SJSA1 (cell line): Measurements from ENCODE around the gene MYB. TPM values are rescaled to one million over a fixed set of nuclear protein-coding genes. Genes with fewer than 3 reads are reported as not detected.
"Not testable (repeated sequence)": the region's sequence is repeated elsewhere in the genome, so short reads cannot be mapped to it uniquely, and the experiment has no call there.

Source experiments
- DNase-seq, 2 experiments: peaks; one replicate each; pipeline ENCODE4 v3.0.0-alpha.2; 2015 to 2020; ENCODE audit warnings: low spot score in 2 of 2, low read depth in 1 of 2
- H3K27ac ChIP-seq: fragments of 250-450 bp; sonication (Bioruptor Pico); 2 replicates; pipeline ENCODE4 v1.5.1; 2020; ENCODE audit warnings: mild to moderate bottlenecking, moderate library complexity
- H3K27me3 ChIP-seq: fragments of 250-450 bp; sonication (Bioruptor Pico); replicated peaks from 2 replicates; pipeline ENCODE4 v1.5.1; 2020; ENCODE audit warnings: mild to moderate bottlenecking, moderate library complexity
- H3K36me3 ChIP-seq: fragments of 250-450 bp; sonication (Bioruptor Pico); 2 replicates; pipeline ENCODE4 v1.5.1; 2020; ENCODE audit warnings: mild to moderate bottlenecking
- H3K4me1 ChIP-seq: fragments of 250-450 bp; sonication (Bioruptor Pico); replicated peaks from 2 replicates; pipeline ENCODE4 v1.6.1; 2021; ENCODE audit warnings: mild to moderate bottlenecking
- H3K4me3 ChIP-seq: fragments of 250-450 bp; sonication (Bioruptor Pico); 2 replicates; pipeline ENCODE4 v1.5.1; 2020; ENCODE audit warnings: mild to moderate bottlenecking
- H3K9me3 ChIP-seq: fragments of 250-450 bp; sonication (Bioruptor Pico); replicated peaks from 2 replicates; pipeline ENCODE4 v1.5.1; 2020; ENCODE audit warnings: mild to moderate bottlenecking
- total RNA-seq: library from RNA; depleted of rRNA; stranded (reverse); fragments of >200 nt; shearing (Covaris generic); gene quantifications from 2 replicates; pipeline ENCODE4 v1.2.3, GENCODE V29; 2014

The MYB gene
- total RNA-seq, 1 experiment from 2014 or later, result 0.16 TPM

DNA sequence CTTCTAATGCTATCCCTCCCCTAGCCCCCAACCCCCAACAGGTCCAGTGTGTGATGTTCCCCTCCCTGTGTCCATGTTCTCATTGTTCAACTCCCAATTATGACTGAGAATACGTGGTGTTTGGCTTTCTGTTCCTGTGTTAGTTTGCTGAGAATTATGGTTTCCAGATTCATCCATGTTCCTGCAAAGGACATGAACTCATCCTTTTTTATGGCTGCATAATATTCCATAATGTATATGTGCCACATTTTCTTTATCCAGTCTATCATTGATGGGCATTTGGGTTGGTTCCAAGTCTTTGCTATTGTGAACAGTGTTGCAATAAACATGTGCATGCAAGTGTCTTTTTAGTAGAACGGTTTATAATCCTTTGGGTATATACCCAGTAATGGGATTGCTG, 30.6 kb upstream of the MYB start:
- not testable (repeated sequence) for H3K36me3 ChIP-seq, H3K27ac ChIP-seq, H3K4me1 ChIP-seq, DNase-seq, H3K27me3 ChIP-seq, H3K9me3 ChIP-seq, H3K4me3 ChIP-seq

DNA sequence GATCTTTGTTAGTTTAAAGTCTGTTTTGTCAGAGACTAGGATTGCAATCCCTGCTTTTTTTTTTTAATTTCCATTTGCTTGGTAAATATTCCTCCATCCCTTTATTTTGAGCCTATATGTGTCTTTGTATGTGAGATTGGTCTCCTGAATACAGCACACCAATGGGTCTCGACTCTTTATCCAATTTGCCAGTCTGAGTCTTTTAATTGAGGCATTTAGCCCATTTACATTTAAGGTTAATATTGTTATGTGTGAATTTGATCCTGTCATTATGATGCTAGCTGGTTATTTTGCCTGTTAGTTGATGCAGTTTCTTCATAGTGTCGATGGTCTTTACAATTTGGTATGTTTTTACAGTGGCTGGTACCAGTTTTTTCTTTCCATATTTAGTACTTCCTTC, 27.0 kb upstream of the MYB start:
- DNase-seq, H3K4me3 ChIP-seq, H3K27ac ChIP-seq, H3K4me1 ChIP-seq, H3K9me3 ChIP-seq, H3K27me3 ChIP-seq, H3K36me3 ChIP-seq: not testable (repeated sequence)

DNA sequence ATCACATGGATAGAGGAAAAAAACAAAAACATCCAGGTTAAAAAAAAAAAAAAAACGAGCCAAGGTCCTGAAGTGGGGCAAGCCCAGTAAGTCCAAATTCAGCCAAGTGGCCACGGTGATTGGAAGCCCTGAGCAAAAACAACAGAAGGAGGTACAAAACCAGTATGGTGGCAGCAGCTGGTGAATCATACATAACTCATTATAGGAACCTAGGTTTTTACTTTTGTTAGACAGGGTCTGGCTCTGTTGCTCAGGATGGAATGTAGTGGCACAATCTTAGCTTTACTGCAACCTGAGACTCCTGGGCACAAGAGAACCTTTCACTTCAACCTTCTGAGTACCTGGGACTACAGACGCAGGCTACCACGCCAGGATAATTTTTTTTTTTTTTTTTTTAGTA, 22.7 kb upstream of the MYB start:
- H3K4me3 ChIP-seq, result no peak overlapping the region
- H3K27ac ChIP-seq, result no peak overlapping the region
- H3K9me3 ChIP-seq, result no peaks in the 10 kb centered on the region
- DNase-seq, result no peak
- H3K27me3 ChIP-seq, result 0 out of 2 replicates have a peak, but pooled peaks cover 2% of the 10 kb centered on the region
- no peaks in the 10 kb centered on the region for H3K36me3 ChIP-seq
- H3K4me1 ChIP-seq, result no peaks in the 10 kb centered on the region

DNA sequence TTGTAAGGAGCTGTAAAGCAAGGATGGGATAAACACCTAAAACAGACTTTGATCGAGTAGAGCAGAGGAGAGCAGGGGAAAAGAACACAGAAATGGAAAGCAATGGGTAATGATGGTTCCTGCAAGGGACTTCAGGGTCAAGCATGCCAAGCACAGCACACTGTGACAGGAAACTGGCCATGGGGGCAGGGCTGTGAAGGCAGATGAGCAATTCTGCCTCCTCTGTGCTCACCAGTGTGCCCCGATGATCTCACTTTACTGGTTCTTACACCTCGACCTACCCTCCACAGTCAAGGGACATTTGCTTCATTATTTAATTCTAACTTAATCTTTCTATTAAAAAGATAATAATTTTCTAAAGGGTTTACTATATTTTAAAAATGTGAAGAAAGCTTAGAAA, 21.6 kb upstream of the MYB start:
- H3K4me3 ChIP-seq, result no peak overlapping the region
- H3K36me3 ChIP-seq, result no peaks in the 10 kb centered on the region
- no peaks in the 10 kb centered on the region for H3K4me1 ChIP-seq
- H3K27me3 ChIP-seq, result 0 out of 2 replicates have a peak, but pooled peaks cover 2% of the 10 kb centered on the region
- DNase-seq, result no peak
- H3K9me3 ChIP-seq, result no peaks in the 10 kb centered on the region
- no peak overlapping the region for H3K27ac ChIP-seq

DNA sequence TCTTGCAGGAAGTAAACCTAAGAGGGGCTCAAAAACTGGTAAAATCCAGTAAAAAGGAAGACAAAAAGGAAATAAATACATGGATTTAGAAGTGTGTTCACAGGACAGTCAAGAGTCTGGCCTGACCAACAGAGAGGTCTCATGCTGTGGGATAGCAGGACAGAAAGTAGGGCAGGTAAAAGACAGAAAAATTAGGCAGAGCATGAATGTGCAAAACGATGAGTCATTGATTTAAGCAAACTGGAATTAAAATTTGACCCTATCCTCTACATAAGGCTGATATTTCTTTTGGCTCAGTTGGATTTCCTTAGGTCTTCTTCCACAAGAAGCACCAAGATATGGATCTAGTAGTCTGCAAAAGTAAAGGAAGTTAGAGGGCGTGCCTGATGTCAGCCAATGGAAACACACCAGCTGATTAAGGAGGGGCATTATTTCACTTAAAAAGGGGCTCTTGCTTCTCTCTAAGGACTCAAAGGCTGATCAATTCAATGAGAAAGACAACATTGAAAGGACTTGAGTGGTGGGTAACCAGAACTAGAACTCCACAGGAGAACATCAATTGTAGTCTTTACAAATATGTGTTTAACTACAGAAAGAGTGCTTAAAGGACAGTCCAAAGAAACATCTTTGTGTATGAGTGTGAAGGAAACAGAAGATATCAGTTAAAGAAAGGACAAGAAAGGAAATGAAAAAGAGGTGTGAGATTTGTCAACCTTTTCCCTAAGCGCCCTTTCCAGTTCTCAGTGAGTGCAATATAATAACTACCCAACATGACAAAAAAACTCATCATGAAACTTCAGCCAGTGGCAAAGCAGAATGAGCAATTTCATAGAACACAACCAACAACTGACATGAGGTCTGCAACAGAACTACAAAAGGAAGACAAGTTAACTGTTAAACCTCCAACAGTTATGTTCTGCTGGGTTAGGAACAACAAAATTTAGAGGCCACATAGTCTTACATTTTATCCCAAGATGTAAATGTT, 19.4 kb upstream of the MYB start:
- Histone ChIP-seq H3K4me1 (no peaks in the 10 kb centered on the region), H3K9me3 (no peaks in the 10 kb centered on the region), H3K36me3 (no peaks in the 10 kb centered on the region), H3K27ac (no peak overlapping the region), H3K4me3 (no peak overlapping the region), H3K27me3 (0 out of 2 replicates have a peak, but pooled peaks cover 2% of the 10 kb centered on the region)
- no peak for DNase-seq

DNA sequence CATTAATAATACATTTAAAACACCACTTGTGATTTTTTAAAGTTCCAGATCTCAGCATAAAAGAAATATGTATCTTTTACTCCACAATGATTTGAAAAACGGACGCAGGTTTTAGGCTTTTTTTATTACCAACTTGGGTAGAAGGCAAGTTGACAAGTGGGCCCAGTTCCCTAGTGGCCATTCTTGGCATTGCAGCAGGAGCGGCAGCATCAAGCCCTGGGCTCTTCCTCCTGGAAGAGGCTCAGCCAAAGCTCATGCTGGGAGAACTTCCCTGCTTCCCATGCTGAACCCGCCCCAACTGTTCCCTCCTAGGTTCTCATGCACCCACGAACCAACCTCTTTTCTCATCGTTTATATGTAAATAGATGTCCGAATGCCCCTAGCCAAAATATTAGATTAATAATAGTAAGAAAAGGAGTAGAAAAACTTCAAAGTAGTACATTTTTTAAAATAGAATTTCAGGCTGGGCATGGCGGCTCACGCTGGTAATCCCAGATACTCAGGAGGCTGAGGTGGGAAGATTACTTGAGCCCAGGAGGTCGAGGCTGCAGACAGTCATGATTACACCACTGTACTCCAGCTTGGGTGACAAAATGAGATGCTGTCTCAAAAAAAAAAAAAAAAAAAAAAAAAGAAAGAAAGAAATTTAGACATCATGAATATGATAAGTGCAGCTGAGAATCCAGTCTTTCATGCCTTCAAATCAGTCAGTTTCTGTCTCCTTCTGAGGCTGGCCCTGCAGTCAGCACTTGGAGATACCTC, 18.2 kb upstream of the MYB start:
- no peaks in the 10 kb centered on the region for H3K27me3 ChIP-seq
- H3K36me3 ChIP-seq, result no peaks in the 10 kb centered on the region
- DNase-seq, result peak; percentile 11 to 63
- H3K4me3 ChIP-seq, result no peak overlapping the region
- no peak overlapping the region for H3K27ac ChIP-seq
- H3K4me1 ChIP-seq, result no peaks in the 10 kb centered on the region
- H3K9me3 ChIP-seq, result no peaks in the 10 kb centered on the region

DNA sequence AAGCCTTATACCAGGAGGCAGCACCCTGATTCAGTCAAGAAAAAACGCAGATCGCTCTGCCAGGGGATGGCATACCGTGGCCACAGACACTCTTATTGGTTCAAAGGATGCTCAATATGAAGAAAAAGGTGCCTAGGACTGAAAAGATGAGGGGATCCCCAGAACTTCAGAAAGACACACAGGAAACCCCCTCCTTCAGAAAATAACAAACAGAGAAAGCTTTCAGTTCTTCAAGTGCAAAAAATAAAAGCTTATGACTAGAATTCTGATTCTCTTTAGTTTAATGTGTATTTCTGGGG, 17.7 kb upstream of the MYB start:
- H3K27ac ChIP-seq, result no peak overlapping the region
- H3K4me1 ChIP-seq, result no peaks in the 10 kb centered on the region
- H3K27me3 ChIP-seq, result no peaks in the 10 kb centered on the region

DNA sequence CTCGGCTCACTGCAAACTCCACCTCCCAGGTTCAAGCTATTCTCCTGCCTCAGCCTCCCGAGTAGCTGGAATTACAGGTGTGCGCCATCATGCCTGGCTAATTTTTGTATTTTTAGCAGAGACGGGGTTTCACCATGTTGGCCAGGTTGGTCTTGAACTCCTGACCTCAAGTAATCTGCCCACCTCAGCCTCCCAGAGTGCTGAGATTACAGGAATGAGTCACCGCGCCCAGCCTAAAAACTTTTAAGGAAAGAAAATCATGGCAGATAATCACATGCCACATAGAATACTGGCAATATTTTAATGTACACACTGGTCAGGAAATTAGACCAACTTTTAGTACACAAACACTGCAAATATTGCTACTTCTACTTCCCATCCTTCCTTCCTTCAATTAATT, 16.7 kb upstream of the MYB start:
- H3K4me1 ChIP-seq, H3K27ac ChIP-seq, H3K36me3 ChIP-seq, H3K27me3 ChIP-seq, H3K9me3 ChIP-seq, H3K4me3 ChIP-seq, DNase-seq: not testable (repeated sequence)

More for the DNA sequence above, 17.7 kb upstream of the MYB start:
- Histone ChIP-seq H3K36me3 (no peaks in the 10 kb centered on the region), H3K4me3 (no peak overlapping the region), H3K9me3 (no peaks in the 10 kb centered on the region)
- no peak for DNase-seq

DNA sequence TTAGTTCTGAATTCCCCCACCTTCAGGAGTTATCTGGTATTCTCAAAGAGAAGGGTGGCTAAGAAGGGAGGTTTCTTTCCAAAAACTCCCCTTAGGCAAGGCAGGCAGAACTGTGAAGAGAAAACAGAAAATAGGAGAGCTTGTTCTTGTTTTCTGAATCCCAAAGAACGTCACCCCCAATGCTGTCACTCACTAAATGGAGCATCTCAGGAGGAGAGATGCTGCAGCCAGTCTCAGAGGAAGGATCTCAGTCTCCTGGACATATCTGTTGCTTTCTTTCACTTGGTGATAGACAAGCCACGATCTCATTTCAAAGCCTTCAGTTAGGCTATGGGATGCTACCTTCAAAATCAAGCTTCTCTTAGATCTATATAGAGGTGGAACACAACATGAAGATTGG, 16.1 kb upstream of the MYB start:
- Histone ChIP-seq H3K9me3 (no peaks in the 10 kb centered on the region), H3K27me3 (no peaks in the 10 kb centered on the region), H3K4me1 (no peaks in the 10 kb centered on the region), H3K4me3 (no peak overlapping the region), H3K27ac (no peak overlapping the region), H3K36me3 (no peaks in the 10 kb centered on the region)
- DNase-seq, result no peak

DNA sequence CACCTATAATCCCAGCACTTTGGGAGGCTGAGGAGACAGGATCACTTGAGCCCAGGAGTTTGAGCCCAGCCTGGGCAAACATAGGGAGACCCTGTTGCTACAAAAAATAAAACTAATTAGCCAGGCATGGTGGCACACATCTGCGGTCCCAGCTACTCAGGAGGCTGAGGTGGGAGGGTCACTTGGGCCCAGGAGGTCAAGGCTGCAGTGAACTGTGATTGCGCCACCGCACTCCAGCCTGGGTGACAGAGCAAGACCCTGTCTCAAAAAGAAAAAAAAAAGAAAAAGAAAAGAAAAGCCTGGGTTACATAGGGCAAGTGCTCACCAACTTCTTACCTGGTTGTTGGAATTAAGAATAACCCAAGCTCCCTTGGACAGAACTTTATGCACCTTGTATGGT, 14.6 kb upstream of the MYB start:
- no peaks in the 10 kb centered on the region for H3K4me1 ChIP-seq
- H3K27ac ChIP-seq, result no peak overlapping the region
- no peak overlapping the region for H3K4me3 ChIP-seq
- DNase-seq, result no peak
- no peaks in the 10 kb centered on the region for H3K36me3 ChIP-seq
- no peaks in the 10 kb centered on the region for H3K27me3 ChIP-seq
- H3K9me3 ChIP-seq, result no peaks in the 10 kb centered on the region

DNA sequence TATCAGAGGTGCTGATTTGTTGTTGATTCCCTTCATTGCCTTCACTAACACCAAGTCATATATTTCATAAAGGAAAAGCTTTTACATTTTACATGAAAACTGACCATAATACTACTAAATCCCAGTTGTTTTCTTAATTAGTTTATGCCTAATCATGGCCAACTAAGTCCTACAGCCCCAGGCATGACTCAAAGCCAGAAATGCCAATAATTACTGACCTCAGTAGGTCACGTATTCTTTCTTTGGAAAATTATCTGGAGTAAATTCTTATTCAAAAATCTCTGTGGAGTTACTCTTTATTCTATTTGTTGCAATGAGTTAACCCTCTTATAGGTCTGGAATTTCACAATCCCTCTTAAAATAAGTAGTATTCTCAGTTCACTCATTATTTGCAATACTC, 13.5 kb upstream of the MYB start:
- DNase-seq, result no peak
- Histone ChIP-seq H3K27ac (no peak overlapping the region), H3K36me3 (no peaks in the 10 kb centered on the region), H3K27me3 (no peaks in the 10 kb centered on the region), H3K4me1 (no peaks in the 10 kb centered on the region), H3K4me3 (no peak overlapping the region), H3K9me3 (no peaks in the 10 kb centered on the region)

DNA sequence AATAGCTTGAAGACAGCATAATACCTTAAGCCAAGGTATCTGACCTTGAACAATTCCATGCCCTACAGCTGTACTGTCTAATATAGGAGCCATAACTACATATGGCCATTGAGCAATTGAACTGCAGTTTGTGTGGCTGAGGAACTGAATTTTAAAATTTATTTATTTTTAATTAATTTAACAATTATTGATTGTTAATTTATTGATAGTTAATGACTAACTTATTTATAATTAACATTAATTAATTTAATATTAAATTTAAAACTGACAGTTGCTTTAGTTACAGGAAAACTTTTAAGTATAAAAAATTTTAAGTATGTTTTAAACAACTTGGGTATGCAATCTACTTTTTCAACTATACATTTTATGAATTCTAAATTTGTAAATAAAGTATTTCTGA, 12.3 kb upstream of the MYB start:
- no peaks in the 10 kb centered on the region for H3K9me3 ChIP-seq
- no peaks in the 10 kb centered on the region for H3K4me1 ChIP-seq
- DNase-seq, result no peak
- no peak overlapping the region for H3K4me3 ChIP-seq
- H3K27me3 ChIP-seq, result no peaks in the 10 kb centered on the region
- no peaks in the 10 kb centered on the region for H3K36me3 ChIP-seq
- H3K27ac ChIP-seq, result no peak overlapping the region

DNA sequence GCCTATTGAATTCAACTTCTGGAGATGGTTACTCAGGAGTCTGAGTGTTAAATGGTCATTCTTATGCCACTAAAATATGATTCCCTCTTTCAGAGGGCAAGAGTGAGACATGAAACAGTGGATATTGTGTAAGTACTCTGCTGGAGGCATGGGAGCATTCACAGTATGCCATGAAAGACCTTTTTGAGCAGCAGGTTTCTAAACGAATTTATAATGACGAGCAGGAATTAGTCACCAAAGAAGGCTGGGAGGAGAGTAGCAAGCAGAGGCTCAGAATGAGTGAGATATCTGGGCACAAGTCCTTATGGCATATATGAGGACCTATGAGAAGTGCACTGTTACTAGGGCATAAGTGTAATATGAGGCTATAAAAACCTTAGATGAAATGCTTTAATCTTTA, 10.9 kb upstream of the MYB start:
- Histone ChIP-seq H3K27ac (no peak overlapping the region), H3K27me3 (no peaks in the 10 kb centered on the region), H3K36me3 (no peaks in the 10 kb centered on the region), H3K4me3 (no peak overlapping the region), H3K4me1 (no peaks in the 10 kb centered on the region), H3K9me3 (no peaks in the 10 kb centered on the region)
- DNase-seq, result no peak

DNA sequence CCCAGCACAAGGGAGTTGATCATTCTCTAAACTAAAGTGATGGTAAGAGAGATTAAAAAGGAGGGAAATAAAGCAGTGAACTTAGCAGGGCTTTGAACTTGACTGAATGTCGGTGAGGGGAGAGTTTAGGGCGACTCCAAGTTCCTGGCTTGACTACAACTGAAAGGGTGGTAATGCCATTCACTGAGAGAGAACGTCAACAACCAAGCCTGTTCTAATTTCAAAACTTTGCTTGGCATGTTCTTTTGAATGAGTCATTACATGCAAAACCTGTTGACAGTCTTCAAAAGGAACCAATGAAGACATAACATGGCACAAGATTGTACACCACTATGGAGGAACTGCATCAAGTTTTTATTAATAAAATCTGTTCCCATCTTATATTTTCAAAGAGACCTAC, 10.3 kb upstream of the MYB start:
- no peak for DNase-seq

More for the DNA sequence above, 10.3 kb upstream of the MYB start:
- no peaks in the 10 kb centered on the region for H3K36me3 ChIP-seq
- H3K4me3 ChIP-seq, result no peak overlapping the region
- H3K27ac ChIP-seq, result no peak overlapping the region
- no peaks in the 10 kb centered on the region for H3K27me3 ChIP-seq
- no peaks in the 10 kb centered on the region for H3K9me3 ChIP-seq
- H3K4me1 ChIP-seq, result no peaks in the 10 kb centered on the region
